Neutrophil (primary cell): ENCODE measurements around the gene IGFBPL1.

Experiments used
- H3K27ac ChIP-seq: fragments of 200-600 bp; sonication (generic); 2 replicates; pipeline ENCODE4 v1.5.1; 2016; ENCODE audit warnings: mild to moderate bottlenecking, moderate library complexity
- H3K27me3 ChIP-seq: fragments of 200-600 bp; sonication (generic); 2 replicates; pipeline ENCODE4 v1.6.0; 2016; ENCODE audit warnings: mild to moderate bottlenecking
- H3K36me3 ChIP-seq: fragments of 200-600 bp; sonication (generic); 2 replicates; pipeline ENCODE4 v1.5.1; 2017
- H3K4me1 ChIP-seq, 2 experiments: fragments of 200-600 bp in 1 of 2; sonication (generic) in 1 of 2; 1 replicate in 1 of 2; 2 replicates in 1 of 2; pipeline versions ENCODE4 v1.5.1 to v1.6.1; 2013 to 2016; ENCODE audit warnings: low read depth in 1 of 2, low read length in 1 of 2, mild to moderate bottlenecking in 1 of 2, moderate library complexity in 1 of 2; ENCODE audit not compliant: control insufficient read depth in 1 of 2, insufficient read depth in 1 of 2
- H3K4me3 ChIP-seq, 2 experiments: fragments of 200-600 bp in 1 of 2; sonication (generic) in 1 of 2; 1 replicate in 1 of 2; 2 replicates in 1 of 2; pipeline ENCODE4 v1.5.1; 2013 to 2016; ENCODE audit warnings: low read depth in 1 of 2, low read length in 1 of 2, mild to moderate bottlenecking in 1 of 2, moderate library complexity in 1 of 2
- H3K9me3 ChIP-seq: fragments of 200-600 bp; sonication (generic); 2 replicates; pipeline ENCODE4 v1.5.1; 2016
- TF ChIP-seq, protein P1 (sequence below): fragments of 200-600 bp; sonication (generic); IDR thresholded peaks from 2 replicates; pipeline ENCODE4 v1.5.1; 2016; ENCODE audit warnings: antibody characterized with exemption

Gene IGFBPL1

DNA sequence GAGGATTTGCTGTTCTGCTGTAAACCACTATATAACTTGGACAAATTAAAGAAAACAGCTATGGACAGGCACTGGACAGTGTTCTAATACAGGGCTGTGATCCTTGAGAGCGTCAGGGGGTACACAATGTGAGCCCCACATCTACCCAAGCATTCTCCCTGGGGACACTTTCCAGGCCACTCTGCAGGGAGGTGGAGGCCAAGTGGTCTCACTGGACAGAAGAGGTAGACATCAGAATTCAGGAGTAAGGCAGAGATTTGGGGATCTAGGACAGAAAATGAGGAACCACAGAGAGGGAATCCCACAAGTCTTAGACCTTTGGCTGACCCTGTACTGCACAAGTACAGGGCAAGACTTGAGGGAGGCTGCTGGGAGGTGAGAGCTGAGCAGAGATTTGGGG lies 3.8 kb upstream of the IGFBPL1 start:
- Histone ChIP-seq H3K27ac (no peak overlapping the region), H3K36me3 (no peaks in the 10 kb centered on the region), H3K9me3 (no peaks in the 10 kb centered on the region), H3K27me3 (peaks cover 85% of the 10 kb centered on the region), H3K4me1 (peaks cover 0 to 4% of the 10 kb centered on the region in 2 experiments), H3K4me3 (no peak overlapping the region)
- TF ChIP-seq, protein P1, sequence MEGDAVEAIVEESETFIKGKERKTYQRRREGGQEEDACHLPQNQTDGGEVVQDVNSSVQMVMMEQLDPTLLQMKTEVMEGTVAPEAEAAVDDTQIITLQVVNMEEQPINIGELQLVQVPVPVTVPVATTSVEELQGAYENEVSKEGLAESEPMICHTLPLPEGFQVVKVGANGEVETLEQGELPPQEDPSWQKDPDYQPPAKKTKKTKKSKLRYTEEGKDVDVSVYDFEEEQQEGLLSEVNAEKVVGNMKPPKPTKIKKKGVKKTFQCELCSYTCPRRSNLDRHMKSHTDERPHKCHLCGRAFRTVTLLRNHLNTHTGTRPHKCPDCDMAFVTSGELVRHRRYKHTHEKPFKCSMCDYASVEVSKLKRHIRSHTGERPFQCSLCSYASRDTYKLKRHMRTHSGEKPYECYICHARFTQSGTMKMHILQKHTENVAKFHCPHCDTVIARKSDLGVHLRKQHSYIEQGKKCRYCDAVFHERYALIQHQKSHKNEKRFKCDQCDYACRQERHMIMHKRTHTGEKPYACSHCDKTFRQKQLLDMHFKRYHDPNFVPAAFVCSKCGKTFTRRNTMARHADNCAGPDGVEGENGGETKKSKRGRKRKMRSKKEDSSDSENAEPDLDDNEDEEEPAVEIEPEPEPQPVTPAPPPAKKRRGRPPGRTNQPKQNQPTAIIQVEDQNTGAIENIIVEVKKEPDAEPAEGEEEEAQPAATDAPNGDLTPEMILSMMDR, result no peak

DNA sequence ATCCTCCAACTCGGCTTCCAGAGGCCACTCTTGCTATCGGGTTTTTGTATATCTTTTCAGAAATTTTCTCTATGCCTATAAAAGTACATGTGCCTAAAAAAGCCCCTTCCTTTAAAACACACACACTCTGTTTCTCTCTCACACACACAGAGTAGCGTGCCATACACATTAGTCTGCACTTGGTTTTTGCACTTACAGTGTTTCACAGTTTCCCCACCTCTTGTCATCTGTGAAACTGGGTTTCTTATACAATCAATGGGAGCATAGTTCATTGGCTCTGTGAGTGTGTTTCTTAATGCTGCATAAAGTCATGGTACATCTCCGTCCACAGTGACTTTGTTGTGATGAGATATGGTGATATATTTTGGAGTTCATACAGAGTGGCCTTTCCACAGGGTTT lies 664 bp upstream of the IGFBPL1 start:
- Histone ChIP-seq H3K27me3 (peaks cover 89% of the 10 kb centered on the region), H3K36me3 (no peaks in the 10 kb centered on the region), H3K9me3 (no peaks in the 10 kb centered on the region), H3K4me1 (peaks cover 0 to 4% of the 10 kb centered on the region in 2 experiments), H3K27ac (no peak overlapping the region), H3K4me3 (no peak overlapping the region)
- TF ChIP-seq, protein P1, result no peak

DNA sequence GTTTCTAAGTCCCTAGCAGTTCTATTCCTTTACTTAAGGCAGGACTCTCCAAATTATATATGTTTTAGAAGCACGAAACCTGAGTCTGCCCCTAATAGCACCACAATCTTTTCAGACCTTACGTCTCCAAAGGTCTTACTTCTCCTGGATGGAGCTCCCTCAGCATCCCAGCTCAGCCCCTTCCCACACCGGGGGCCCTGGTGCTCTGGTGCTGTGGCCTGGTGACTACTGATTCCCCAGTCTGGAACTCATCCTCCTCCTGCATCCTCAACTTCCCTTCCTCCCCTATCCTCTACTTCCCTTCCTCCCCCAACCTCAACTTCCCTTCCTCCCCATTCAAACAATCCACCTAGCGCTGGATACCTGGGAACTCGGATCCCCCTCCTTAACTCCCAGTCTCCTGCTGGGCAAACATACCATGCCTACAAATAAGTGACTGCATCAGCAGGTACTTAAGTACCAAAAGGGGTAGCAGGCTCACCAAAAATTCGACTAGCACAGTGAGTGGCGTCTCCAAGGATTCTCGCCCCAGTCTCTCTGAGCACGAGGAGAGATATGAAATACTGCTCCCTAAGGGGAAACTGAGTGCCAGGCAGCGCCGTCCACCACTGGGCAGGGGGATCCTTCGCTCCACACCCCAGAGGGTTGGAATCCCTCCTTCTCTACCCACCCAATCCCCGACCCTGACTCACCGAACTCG lies 831 bp downstream of the IGFBPL1 start:
- peaks cover 78% of the 10 kb centered on the region for H3K27me3 ChIP-seq

DNA sequence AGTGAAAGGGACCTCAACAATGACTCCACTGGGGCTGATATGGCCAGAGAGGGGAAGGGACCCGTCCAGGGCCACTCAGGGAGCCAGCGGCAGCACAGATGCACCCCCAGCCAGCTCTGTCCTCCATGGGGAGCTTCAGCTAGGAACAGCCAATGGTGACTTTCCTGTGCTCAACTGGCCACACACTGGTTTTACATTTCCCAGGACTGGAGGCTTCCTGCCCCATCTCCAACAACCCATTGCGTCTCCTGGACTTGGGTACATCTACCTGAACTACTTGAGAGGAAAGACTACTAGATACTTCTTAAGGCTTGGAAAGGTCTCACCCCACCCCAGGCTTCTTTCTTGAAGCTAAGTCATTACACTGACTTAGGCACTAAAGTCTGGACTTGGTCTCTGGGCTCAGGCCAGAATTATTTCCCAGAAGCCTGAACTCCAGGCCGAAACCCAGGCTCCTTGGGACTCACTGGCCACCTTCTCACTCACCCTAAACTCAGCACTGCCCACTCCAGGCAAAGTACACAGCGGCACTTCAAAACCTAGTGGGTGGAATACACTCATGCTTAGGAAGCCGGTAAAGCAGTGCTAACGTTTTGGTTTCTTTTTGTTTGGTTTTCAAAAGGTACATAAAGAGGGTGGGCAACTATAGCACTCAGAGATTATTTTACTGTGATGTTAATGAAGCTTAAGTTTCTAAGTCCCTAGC lies 1.5 kb downstream of the IGFBPL1 start:
- peaks cover 0 to 4% of the 10 kb centered on the region in 2 experiments for H3K4me1 ChIP-seq
- H3K9me3 ChIP-seq, result no peaks in the 10 kb centered on the region
- no peak overlapping the region for H3K4me3 ChIP-seq
- H3K36me3 ChIP-seq, result no peaks in the 10 kb centered on the region
- TF ChIP-seq, protein P1, result no peak
- peaks cover 74% of the 10 kb centered on the region for H3K27me3 ChIP-seq
- H3K27ac ChIP-seq, result no peak overlapping the region

More for the DNA sequence above, 831 bp downstream of the IGFBPL1 start:
- no peak overlapping the region for H3K27ac ChIP-seq
- H3K36me3 ChIP-seq, result no peaks in the 10 kb centered on the region
- H3K4me3 ChIP-seq, result no peak overlapping the region
- TF ChIP-seq, protein P1, result no peak
- peaks cover 0 to 4% of the 10 kb centered on the region in 2 experiments for H3K4me1 ChIP-seq
- no peaks in the 10 kb centered on the region for H3K9me3 ChIP-seq

DNA sequence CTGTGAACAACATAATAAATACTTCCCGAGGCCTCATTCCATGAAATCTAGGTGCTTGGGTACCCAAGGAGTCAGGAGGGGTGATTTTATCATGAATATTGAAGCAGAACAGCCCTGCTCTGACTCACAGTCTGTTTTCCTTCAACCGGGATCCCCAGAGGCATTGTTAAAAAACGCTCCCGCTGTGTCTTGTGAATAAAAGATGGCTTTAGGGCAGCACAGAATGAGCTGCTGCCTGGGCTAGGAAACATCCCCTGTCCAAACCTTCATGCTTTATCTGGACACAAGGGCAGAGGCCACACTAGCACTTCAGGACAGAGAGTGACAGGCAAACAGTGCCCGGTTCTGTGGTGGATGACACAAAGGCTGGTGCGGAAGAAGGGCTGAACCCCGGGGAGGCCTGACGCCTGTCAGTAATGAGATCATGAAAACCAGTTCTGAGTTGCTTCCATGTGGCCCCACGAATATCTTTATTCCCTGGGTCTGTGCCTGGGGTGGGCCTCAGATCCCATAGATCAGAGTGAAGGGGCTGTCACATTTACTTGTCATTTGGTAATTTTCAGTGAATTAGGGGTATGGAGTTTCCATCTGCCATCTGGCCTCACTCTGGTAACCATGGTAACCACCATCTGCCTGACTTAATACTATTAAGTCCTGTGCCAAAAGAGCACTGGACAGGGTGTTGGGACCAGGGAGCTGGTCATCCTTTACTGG lies 2.6 kb downstream of the IGFBPL1 start:
- H3K4me3 ChIP-seq, result no peak overlapping the region
- no peaks in the 10 kb centered on the region for H3K9me3 ChIP-seq
- peaks cover 65% of the 10 kb centered on the region for H3K27me3 ChIP-seq
- no peak overlapping the region for H3K27ac ChIP-seq
- no peaks in the 10 kb centered on the region for H3K36me3 ChIP-seq
- TF ChIP-seq, protein P1, result no peak
- H3K4me1 ChIP-seq, result peaks cover 0 to 4% of the 10 kb centered on the region in 2 experiments
